ENCODE measurements around the gene DCDC2C.

Gene DCDC2C

DNA sequence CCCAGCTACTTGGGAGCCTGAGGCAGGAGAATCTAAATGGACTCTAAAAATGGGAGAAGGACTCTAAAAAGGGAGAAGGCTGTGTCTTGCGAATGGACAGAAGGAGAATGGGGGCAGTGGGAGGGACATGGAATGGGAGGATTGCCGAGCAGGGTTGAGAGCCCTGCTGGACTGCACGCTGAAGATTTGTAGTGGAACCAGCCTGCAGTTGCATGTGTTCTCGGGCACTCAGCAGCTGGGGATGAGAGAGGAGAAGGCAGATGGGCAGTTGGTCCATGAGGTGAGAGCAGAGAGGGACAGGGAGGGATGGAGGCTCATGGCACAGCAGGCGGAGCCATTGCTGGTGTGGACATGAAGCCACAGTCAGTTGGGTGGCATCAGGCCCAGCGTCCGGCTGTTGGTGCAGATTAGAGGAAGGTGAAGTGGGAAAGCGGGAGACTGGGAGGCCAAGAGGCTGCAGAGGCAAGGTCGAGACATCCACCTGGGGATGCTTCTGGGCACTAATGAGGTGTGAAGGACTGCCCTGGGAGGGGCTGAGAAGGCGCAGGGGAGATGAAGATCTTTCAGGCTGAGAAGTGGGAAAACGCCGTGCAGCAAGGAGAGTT is 40.7 kb downstream of the DCDC2C start:
- DNase-seq (ENCODE audit: low read depth in 2 of 2) = no peak

- no peak for DNase-seq (ENCODE audit: low read depth in 2 of 2)
Observed at GRCh38 chr2:3745920-3746319, 42.5 kb downstream of the DCDC2C start.

DNA sequence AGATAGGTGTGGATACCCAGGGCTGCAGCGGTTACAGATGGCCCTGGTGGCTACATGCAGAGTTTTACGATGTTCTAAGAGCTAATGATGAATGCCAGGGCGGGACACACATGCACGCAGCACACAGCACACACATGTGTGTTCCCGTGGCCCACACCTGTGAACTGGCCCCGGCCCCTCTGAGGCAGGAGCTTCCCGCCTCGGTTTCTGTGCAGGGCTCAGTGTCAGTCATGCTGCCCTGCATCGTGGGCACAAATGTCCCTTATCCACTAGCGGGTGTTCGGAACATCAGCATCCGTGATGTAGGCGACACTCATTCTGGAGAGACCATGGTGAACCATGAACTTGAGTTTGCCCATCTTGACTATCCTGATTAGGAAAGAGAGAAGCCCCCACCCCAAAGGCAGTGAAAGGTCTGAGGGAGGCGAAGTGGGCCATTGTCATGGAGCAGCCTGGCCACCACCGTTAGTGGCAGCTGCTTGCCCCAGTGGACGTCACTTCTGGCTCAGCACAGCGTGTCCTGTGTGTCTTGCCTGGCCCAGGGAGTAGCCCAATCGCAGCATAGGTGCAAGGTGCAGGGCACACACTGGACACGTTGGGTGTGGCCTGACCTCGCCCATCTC is 43.8 kb downstream of the DCDC2C start:
- no peak for DNase-seq (ENCODE audit: low read depth in 2 of 2)

GRCh38 chr2:3747826-3748225 is 44.5 kb downstream of the DCDC2C start:
- no peak for DNase-seq (ENCODE audit: low read depth in 2 of 2)

GRCh38 chr2:3749201-3749600 is 45.8 kb downstream of the DCDC2C start:
- DNase-seq (ENCODE audit: low read depth in 2 of 2) = no peak

DNA sequence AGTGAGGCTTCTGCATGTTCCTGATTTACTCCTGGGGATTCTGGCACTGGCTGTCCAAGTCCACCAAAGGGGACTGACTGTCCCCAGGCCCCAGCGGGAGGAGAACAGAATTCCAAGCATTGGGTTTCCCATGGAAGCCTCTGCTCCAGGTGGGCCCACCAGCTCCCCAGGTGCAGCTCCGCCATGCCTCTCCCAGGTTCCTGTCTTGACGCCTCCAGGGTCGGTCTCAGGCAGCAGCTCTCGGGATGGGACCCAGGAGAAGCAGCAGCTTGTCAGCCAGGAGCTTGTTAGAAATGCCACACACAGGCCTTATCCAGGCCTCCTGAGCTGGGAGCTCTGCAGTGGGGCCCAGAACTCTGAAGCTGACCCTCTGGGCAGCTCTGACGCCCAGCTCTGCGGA is 47.9 kb downstream of the DCDC2C start:
- no peak for DNase-seq (ENCODE audit: low read depth in 2 of 2)

DNA sequence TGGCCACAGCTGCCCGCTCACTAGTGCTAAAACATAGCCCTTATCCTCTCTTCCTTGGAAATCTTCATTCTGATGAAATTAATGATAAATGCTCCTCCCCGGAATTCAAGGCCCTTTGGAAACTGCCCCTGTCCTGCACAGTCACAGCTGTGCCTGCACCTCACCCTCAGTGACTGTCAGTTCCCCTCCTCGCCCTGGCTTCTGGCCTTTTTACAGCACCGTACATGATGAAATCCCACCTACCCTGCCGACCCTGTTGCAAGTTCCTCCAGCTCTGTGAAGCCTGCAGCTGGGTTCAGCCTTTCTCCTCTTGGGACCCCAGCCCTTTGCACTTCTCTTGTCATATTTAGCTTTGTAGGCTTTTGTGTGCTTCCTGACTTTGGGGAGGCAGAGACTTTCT is 48.4 kb downstream of the DCDC2C start:
- DNase-seq (ENCODE audit: low read depth in 2 of 2) = no peak

GRCh38 chr2:3752376-3752775 is 49.0 kb downstream of the DCDC2C start:
- no peak for DNase-seq (ENCODE audit: low read depth in 2 of 2)

DNA sequence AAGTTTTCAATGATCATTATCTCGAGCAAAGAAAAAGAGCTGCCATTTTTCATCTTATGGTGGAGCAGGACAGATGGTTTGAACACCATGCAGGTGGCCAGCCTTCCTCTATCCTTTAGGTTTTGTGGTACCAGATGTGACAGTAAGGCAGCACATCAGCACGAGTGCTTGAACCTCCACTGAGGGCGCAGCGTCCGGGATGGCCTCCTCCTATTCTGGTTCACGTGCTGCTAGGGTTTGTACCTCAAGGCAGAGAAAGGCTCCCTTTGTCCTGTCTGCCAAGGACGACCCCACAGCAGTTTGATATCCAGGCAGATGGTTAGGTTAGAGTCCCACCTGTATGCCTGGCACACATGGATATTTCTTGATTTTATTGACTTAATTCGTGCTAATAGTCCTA is 50.2 kb downstream of the DCDC2C start:
- DNase-seq (ENCODE audit: low read depth in 2 of 2) = no peak

DNA sequence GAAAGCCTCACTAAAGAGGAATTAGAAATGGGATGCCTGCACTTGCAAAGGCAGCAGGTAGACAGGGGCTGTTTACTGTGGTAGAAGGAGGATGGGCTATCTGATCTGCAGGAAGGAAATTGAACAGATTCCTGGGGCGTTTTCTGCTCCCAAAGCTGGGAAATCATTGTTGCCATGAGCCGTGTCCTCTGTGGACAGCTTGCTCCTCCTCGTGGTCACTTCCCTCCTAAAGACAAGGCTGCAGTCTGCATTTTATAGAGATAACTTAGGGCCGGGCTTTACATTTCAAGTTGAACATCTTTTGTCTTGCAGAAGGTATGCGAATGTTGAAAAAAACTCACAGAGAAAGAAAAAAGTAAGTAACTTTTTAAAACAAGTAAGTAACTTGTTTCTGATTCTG is 50.9 kb downstream of the DCDC2C start:
- no peak for DNase-seq (ENCODE audit: low read depth in 2 of 2)

DNA sequence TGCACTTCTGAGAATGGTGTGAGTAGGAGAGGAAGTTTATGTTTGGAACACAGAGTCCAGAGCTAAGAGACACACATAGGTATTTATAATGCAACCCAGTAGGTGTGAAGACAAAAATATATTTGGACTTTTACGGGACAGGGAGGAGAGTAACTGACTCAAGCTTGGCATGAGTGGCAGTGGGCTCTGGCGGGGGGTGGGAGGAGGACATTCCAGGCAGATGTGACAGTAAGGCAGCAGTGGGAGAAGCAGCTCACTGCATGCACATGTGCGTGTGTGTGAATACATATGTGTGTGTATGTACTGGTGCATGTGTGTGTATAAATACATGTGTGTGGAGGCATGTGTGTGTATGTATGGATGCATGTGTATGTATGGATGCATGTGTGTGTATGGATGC is 51.4 kb downstream of the DCDC2C start:
- no peak for DNase-seq (ENCODE audit: low read depth in 2 of 2)

DNA sequence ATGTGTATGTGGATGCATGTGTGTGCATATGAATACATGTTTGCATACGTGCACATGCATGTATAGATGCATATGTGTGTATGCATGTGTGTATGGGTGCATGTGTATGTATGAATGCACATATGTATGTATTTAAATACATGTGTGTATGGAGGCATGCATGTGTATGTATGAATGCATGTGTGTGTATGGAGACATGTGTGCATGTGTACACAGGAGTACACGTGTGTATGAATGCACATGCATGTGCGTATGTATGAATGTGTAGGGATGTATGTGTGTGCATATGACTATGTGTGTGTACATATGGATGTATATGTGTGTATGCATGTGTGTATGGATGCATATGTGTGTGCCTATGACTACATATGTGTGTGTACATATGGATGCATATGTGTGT is 51.9 kb downstream of the DCDC2C start:
- no peak for DNase-seq (ENCODE audit: low read depth in 2 of 2)

DNA sequence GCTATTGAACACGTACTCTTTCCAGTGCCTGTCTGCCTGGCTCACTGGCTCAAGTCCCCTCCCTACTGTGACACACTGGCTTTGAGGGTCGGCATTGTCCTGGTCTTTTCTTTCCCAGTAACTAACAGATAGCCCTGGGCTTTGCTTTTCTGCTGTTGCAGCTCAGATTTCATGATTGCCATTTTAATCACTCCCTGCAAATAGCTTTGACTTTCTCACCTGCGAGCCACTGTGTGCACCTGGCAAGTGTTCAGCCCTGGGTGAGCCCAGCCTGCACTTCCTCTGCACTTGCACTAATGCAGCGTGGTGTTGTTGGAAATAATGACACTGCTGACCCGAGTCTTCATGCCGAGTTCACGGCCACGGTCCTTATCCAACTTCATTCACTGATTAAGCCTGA is 52.9 kb downstream of the DCDC2C start:
- no peak for DNase-seq (ENCODE audit: low read depth in 2 of 2)

GRCh38 chr2:3758906-3759305 is 55.5 kb downstream of the DCDC2C start:
- no peak for DNase-seq (ENCODE audit: low read depth in 2 of 2)

- no peak for DNase-seq (ENCODE audit: low read depth in 2 of 2)
Observed at GRCh38 chr2:3759331-3759730, 56.0 kb downstream of the DCDC2C start.

DNA sequence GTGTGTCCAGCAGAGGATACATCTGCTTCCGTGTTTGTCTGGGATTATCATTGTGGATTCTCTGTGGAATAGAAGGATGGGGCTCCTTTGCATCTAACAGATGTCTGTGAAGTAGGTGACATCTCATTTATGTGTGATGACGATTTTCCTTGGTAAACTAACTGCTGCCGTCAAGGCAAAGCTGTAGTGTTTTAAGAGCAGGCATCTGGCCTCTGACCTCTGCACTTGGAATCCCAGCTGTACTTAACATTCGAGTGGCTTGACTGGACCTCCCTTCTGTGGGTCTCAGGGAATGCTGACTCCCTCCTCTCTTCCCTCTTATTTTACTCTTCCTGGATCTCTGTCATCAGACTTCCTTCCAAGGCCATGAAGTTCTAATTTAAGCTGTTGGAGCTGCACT is 56.4 kb downstream of the DCDC2C start:
- DNase-seq (ENCODE audit: low read depth in 2 of 2) = no peak

- DNase-seq (ENCODE audit: low read depth in 2 of 2) = no peak
Observed at GRCh38 chr2:3761272-3761671, 57.9 kb downstream of the DCDC2C start.

DNA sequence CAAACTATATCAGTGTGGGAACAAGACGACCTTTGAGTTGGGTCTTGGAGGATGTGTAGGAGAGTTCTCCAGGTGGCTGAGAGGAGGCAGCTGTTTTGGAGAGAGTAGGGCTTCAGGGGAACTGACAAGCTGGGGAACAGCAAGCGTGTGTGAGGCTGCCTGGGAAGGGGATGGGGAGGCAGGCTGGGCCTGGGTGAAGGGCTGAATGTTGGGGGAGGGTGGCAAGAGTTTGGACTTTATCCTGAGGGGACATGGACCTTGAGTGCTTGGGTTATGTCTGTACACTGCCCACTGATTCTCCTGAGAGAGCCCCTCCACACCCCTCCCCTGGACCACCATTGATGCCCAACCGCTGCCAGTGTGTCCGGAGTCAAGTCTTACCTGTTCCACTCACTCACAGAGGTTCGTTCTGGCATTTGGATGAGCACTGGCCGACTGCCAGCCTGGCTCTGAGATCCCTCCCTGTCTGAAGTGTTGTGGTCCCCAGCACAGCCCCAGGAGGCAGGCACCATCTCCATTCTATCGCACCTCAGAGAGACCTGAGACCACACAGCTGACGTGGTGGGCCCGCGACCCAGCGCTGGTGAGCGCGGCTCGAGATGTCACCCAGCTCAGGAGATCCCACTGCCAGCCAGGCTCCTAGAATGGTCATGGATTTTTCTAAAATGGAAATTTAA is 59.5 kb downstream of the DCDC2C start:
- no peak for DNase-seq (ENCODE audit: low read depth in 2 of 2)

GRCh38 chr2:3766824-3767223 is 63.4 kb downstream of the DCDC2C start:
- no peak for DNase-seq (ENCODE audit: low read depth in 2 of 2)

DNA sequence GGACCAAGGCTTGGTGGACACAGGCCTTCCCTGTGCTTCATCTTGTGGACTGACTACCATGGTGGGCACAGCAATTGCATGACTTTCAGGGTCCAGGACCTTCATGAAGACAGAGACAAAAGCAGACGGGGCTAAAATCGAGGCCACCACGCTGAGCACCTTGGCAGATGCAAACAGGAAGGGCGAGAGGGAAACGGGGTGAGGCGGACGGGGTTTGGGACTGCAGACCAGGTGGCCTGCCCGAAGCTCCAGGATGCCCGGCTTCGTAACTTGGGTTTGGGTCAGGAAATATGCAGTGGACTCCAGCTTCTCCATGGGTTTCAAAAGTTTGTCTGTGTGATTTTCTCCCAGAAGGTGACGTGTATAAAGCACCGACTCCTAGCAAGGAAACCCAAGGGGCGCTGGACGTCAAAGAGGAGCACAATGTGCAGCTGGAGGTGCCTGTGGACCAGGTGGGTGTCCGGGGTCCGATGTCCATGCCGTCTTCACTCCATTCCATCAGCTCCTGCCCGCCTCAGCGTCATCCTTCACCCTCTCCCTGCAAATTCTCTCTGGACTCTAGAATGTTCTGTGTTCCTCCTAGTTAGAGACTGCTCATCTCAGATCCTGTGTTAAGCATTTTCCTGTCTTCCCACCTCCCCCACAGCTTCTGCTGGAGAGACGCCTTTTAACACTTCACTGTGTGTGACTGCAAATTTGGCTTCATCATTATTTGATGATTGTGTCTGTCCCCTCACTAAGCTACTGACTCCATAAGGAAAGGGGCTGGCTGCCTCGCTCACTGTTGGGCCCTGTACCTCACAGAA is 65.8 kb downstream of the DCDC2C start:
- no peak for DNase-seq (ENCODE audit: low read depth in 2 of 2)

DNA sequence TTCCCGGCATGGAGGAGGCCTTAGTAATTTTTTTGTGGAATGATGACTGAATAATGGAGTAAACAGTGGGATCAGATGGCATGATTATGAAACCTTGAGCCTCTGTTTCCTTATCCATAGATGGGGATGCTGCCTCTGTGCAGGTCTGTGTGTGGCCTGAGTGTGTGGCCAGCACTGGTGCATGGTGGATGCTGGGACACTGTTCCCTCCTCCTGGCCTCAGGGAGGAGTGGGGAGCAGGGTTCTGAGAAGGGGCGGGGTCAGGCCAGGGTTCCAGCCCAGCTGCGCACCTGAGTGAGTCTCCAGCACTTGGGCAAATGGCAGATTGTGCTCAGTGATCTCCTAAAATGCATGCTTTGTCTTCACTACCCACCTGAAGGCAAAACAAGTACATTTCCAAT is 66.4 kb downstream of the DCDC2C start:
- DNase-seq (ENCODE audit: low read depth in 2 of 2) = no peak

- DNase-seq (ENCODE audit: low read depth in 2 of 2) = no peak
Observed at GRCh38 chr2:3770724-3771415, 67.5 kb downstream of the DCDC2C start.
